ENCODE measurements around the gene UCHL5. TPM values are rescaled to one million over a fixed set of nuclear protein-coding genes. Genes with fewer than 3 reads are reported as not detected.

UCHL5 gene
- total RNA-seq, 2 experiments from 2014 or later: 28.6 to 82.5 TPM

DNA sequence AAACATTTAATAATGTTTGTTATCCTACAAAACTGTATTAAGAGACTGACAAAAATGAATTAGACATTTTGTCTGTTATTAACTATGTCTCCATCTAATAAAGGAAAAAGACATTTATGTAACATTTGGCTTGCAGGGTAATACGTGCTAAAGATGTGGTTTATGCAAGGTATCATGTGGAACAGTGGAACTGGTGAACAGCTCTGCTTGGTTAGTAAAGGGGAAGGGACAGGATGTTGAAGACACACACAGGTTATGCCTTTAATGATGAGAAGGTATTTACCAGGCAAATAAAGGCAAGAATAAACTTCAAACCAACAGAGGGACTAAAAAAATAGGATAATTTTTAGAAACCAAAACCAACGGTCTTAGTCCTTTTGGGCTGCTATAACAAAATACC lies 93.1 kb downstream of the UCHL5 start:
- ChIA-PET CTCF (ENCODE audit: unreplicated experiment) (no interaction called here), POLR2A (no interaction called here)
- H3K27ac ChIP-seq (ENCODE audit: low read depth, low read length, poor library complexity, severe bottlenecking): no peak overlapping the region
- no TSS peak for BruUV-seq (replicated peaks)
- H3K4me3 ChIP-seq (ENCODE audit: low read depth, low read length, poor library complexity, severe bottlenecking): no peak overlapping the region
- no peaks in the 10 kb centered on the region for H3K36me3 ChIP-seq (ENCODE audit: insufficient read depth, low read length)
- intact Hi-C loops (cut with micrococcal nuclease; ENCODE audit: unreplicated experiment): no loop called here
- H4K20me1 ChIP-seq (ENCODE audit: insufficient read depth, low read length): no peaks in the 10 kb centered on the region
- no peaks in the 10 kb centered on the region for H3K79me2 ChIP-seq (ENCODE audit: insufficient read depth, low read depth, low read length)
- H2AFZ ChIP-seq (ENCODE audit: low read length): no peak overlapping the region
- H3K4me2 ChIP-seq (ENCODE audit: low read length): no peak overlapping the region
- no peaks in the 10 kb centered on the region for H3K4me1 ChIP-seq (ENCODE audit: insufficient read depth, low read length, poor library complexity, severe bottlenecking)
- H3K9me2 ChIP-seq (ENCODE audit: insufficient read depth, low read length): no peaks in the 10 kb centered on the region
- DNase-seq (ENCODE audit: low spot score): no peak
- TF ChIP-seq, protein P1, sequence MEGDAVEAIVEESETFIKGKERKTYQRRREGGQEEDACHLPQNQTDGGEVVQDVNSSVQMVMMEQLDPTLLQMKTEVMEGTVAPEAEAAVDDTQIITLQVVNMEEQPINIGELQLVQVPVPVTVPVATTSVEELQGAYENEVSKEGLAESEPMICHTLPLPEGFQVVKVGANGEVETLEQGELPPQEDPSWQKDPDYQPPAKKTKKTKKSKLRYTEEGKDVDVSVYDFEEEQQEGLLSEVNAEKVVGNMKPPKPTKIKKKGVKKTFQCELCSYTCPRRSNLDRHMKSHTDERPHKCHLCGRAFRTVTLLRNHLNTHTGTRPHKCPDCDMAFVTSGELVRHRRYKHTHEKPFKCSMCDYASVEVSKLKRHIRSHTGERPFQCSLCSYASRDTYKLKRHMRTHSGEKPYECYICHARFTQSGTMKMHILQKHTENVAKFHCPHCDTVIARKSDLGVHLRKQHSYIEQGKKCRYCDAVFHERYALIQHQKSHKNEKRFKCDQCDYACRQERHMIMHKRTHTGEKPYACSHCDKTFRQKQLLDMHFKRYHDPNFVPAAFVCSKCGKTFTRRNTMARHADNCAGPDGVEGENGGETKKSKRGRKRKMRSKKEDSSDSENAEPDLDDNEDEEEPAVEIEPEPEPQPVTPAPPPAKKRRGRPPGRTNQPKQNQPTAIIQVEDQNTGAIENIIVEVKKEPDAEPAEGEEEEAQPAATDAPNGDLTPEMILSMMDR (conservative IDR thresholded peaks at IDR 0.05; ENCODE audit: low read length): no peak
- no peaks in the 10 kb centered on the region for H3K9me3 ChIP-seq (ENCODE audit: low read length)

DNA sequence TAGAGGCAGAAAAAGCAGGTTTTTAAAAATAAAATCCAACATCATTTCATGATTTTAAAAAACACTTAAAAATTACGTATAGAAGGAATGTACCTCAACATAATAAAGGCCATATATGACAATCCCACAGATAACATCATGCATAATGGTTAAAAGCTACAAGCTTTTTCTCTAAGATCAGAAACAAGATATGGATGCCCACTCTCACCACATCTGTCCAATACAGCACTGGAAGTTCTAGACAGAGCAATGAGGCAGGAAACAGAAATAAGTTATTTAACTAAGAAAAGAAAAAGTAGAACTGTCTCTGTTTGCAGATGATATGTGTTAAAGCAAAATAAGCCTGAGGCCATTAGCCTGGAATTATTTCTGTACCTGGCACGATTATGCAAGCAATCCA lies 96.3 kb downstream of the UCHL5 start:
- Histone ChIP-seq H4K20me1 (ENCODE audit: insufficient read depth, low read length) (no peaks in the 10 kb centered on the region), H3K79me2 (ENCODE audit: insufficient read depth, low read depth, low read length) (no peaks in the 10 kb centered on the region), H3K4me2 (ENCODE audit: low read length) (no peak overlapping the region), H3K9me3 (ENCODE audit: low read length) (no peaks in the 10 kb centered on the region), H3K9me2 (ENCODE audit: insufficient read depth, low read length) (no peaks in the 10 kb centered on the region), H2AFZ (ENCODE audit: low read length) (no peak overlapping the region), H3K27ac (ENCODE audit: low read depth, low read length, poor library complexity, severe bottlenecking) (no peak overlapping the region), H3K36me3 (ENCODE audit: insufficient read depth, low read length) (no peaks in the 10 kb centered on the region), H3K4me3 (ENCODE audit: low read depth, low read length, poor library complexity, severe bottlenecking) (no peak overlapping the region), H3K4me1 (ENCODE audit: insufficient read depth, low read length, poor library complexity, severe bottlenecking) (no peaks in the 10 kb centered on the region)
- POLR2A ChIA-PET: interaction anchor here (1.3 kb wide), 1 partner anchor 10 kb away, joined by 4 read pairs; no protein-coding TSS in a partner anchor
- BruUV-seq (replicated peaks): no TSS peak
- intact Hi-C loops (cut with micrococcal nuclease; ENCODE audit: unreplicated experiment): no loop called here
- TF ChIP-seq EZH2phosphoT487 (IDR thresholded peaks at IDR 0.05; ENCODE audit: borderline replicate concordance, low read depth, low read length): no peak
- TF ChIP-seq, protein P1 (conservative IDR thresholded peaks at IDR 0.05; ENCODE audit: low read length): no peak
- CTCF ChIA-PET (ENCODE audit: unreplicated experiment): no interaction called here
- no peak for DNase-seq (ENCODE audit: low spot score)

Small RNA genes within 50 kb of the gene (small RNA-seq; reads per million reads assigned to genes)
- gene SCARNA18B: not detected

Other genes with a start within 250 kb of the UCHL5 start
- gene RO60, start 252 bp upstream of the UCHL5 start, total RNA-seq (2014; rRNA removed; shearing (Covaris generic)): 70.4 and 72.4 TPM in 2 replicates
- gene RO60, start 252 bp upstream of the UCHL5 start, total RNA-seq (2022): 77.0 and 83.3 TPM in 2 replicates
- gene GLRX2, start 46.1 kb upstream of the UCHL5 start, total RNA-seq (2014; rRNA removed; shearing (Covaris generic)): 10.6 and 11.0 TPM in 2 replicates
- 21.9 and 24.0 TPM in 2 replicates for gene GLRX2, start 46.1 kb upstream of the UCHL5 start, total RNA-seq (2022)
- 12.9 and 25.9 TPM in 2 replicates for gene CDC73, start 62.7 kb upstream of the UCHL5 start, total RNA-seq (2014; rRNA removed; shearing (Covaris generic))
- 47.9 and 50.0 TPM in 2 replicates for gene CDC73, start 62.7 kb upstream of the UCHL5 start, total RNA-seq (2022)
- not detected in 2 replicates for gene B3GALT2, start 127.3 kb upstream of the UCHL5 start, total RNA-seq (2014; rRNA removed; shearing (Covaris generic))
- not detected in 2 replicates for gene B3GALT2, start 127.3 kb upstream of the UCHL5 start, total RNA-seq (2022)